A549 (cell line): ENCODE data around the gene NELFE. TPM values are rescaled to one million over a fixed set of nuclear protein-coding genes. Genes with fewer than 3 reads are reported as not detected.

Experiments used
- ATAC-seq, 2 experiments: fragments of 200-7000 bp in 1 of 2; fragments of >200 bp in 1 of 2; cut with Nextera tagmentation in 1 of 2; cut with Tn5 transposase in 1 of 2; 3 replicates each; pipeline versions ENCODE4 v1.8.0 to v1.9.1; 2018 to 2020; ENCODE audit warnings: mild to moderate bottlenecking in 1 of 2, moderate library complexity in 1 of 2
- CTCF ChIA-PET: fragments of 300-600 bp; sonication (Branson Sonifier 250); formaldehyde crosslinking; extraction: SDS; loops from one replicate; lab custom pipeline; 2021; ENCODE audit warnings: antibody characterized with exemption, inconsistent platforms; lab: Yijun Ruan, JAX
- POLR2A ChIA-PET: fragments of 350-600 bp; formaldehyde crosslinking; extraction: SDS; loops from one replicate; lab custom pipeline; 2021; ENCODE audit warnings: antibody characterized with exemption, inconsistent platforms; lab: Yijun Ruan, JAX
- DNase-seq, 2 experiments: peaks; one replicate each; pipeline versions ENCODE4 v3.0.0 to v3.0.0-alpha.2; 2011 to 2016; ENCODE audit warnings: low read depth in 1 of 2, low spot score in 1 of 2
- FAIRE-seq: peaks from 2 replicates; lab custom pipeline; 2011; peaks lifted over from hg19 to GRCh38; lab: Jason Lieb, UNC
- H3K27ac ChIP-seq, 2 experiments: fragments of >200 bp; sonication (Bioruptor Twin); formaldehyde crosslinking; 3 replicates each; pipeline ENCODE4 v1.5.1; 2016 to 2017
- H3K4me1 ChIP-seq: fragments of >200 bp; sonication (Bioruptor Twin); formaldehyde crosslinking; 3 replicates; pipeline ENCODE4 v1.6.1; 2016
- H3K4me2 ChIP-seq: fragments of >200 bp; sonication (Bioruptor Twin); formaldehyde crosslinking; 3 replicates; pipeline ENCODE4 v1.6.1; 2016
- H3K4me3 ChIP-seq: fragments of >200 bp; sonication (Bioruptor Twin); formaldehyde crosslinking; 3 replicates; pipeline ENCODE4 v1.5.1; 2016
- H3K9me3 ChIP-seq: fragments of >200 bp; sonication (Bioruptor Twin); formaldehyde crosslinking; 3 replicates; pipeline ENCODE4 v1.6.1; 2016
- ATOH8 ChIP-seq: fragments of 250-450 bp; sonication (Bioruptor Pico); IDR thresholded peaks from 2 replicates; pipeline ENCODE4 v1.5.0; 2020; ENCODE audit warnings: low read depth, mild to moderate bottlenecking, moderate library complexity
- BCL3 ChIP-seq: fragments of >200 bp; sonication (Bioruptor Twin); formaldehyde crosslinking; IDR thresholded peaks from 3 replicates; pipeline ENCODE4 v1.6.1; 2016
- BHLHE40 ChIP-seq: IDR thresholded peaks from 2 replicates; pipeline ENCODE4 v1.6.1; 2012; ENCODE audit warnings: low read depth, low read length, inconsistent platforms
- CBX2 ChIP-seq: fragments of 200-600 bp; sonication (generic); IDR thresholded peaks from 2 replicates; pipeline ENCODE4 v1.6.1; 2016; ENCODE audit warnings: low read depth, mild to moderate bottlenecking, borderline replicate concordance
- CHD2 ChIP-seq: fragments of 150-350 bp; IDR thresholded peaks from 2 replicates; pipeline ENCODE4 v1.6.1; 2014; ENCODE audit warnings: low read length; ENCODE audit not compliant: partially characterized antibody
- ELK1 ChIP-seq: fragments of 150-350 bp; IDR thresholded peaks from 2 replicates; pipeline ENCODE4 v1.6.1; 2014; ENCODE audit warnings: low read depth, mild to moderate bottlenecking, low read length
- FOSB ChIP-seq: fragments of 250-450 bp; sonication (Bioruptor Pico); IDR thresholded peaks from 2 replicates; pipeline ENCODE4 v1.5.0; 2020; ENCODE audit warnings: mild to moderate bottlenecking, moderate library complexity
- FOSL2 ChIP-seq, 2 experiments: fragments of 450-650 bp in 1 of 2; fragments of >200 bp in 1 of 2; sonication (Bioruptor Twin) in 1 of 2; formaldehyde crosslinking; IDR thresholded peaks; 2 replicates each; pipeline versions ENCODE4 v1.5.0 to v1.6.1; 2016 to 2020; ENCODE audit warnings: mild to moderate bottlenecking in 1 of 2, moderate library complexity in 1 of 2
- HDAC2 ChIP-seq: fragments of 200-600 bp; sonication (generic); IDR thresholded peaks from 2 replicates; pipeline ENCODE4 v1.6.1; 2016
- HEYL ChIP-seq: fragments of 250-450 bp; sonication (Bioruptor Pico); IDR thresholded peaks from 2 replicates; pipeline ENCODE4 v1.8.0; 2021; ENCODE audit warnings: mild to moderate bottlenecking, moderate library complexity
- HOXA7 ChIP-seq: fragments of 250-450 bp; sonication (Bioruptor Pico); IDR thresholded peaks from 2 replicates; pipeline ENCODE4 v1.5.0; 2020; ENCODE audit warnings: mild to moderate bottlenecking, moderate library complexity
- HOXB13 ChIP-seq: fragments of 250-450 bp; sonication (Bioruptor Pico); IDR thresholded peaks from 2 replicates; pipeline ENCODE4 v1.5.0; 2020; ENCODE audit warnings: low read depth, mild to moderate bottlenecking, moderate library complexity
- KDM1A ChIP-seq: fragments of 200-600 bp; sonication (generic); IDR thresholded peaks from 2 replicates; pipeline ENCODE4 v1.6.1; 2016; ENCODE audit warnings: low read depth, mild to moderate bottlenecking
- KDM5A ChIP-seq: fragments of 200-600 bp; sonication (generic); IDR thresholded peaks from 2 replicates; pipeline ENCODE4 v1.6.1; 2016; ENCODE audit warnings: antibody characterized with exemption, mild to moderate bottlenecking
- MAFK ChIP-seq: fragments of 450-650 bp; IDR thresholded peaks from 2 replicates; pipeline ENCODE4 v1.6.1; 2014; ENCODE audit not compliant: partially characterized antibody
- NFE2L2 ChIP-seq: fragments of 150-350 bp; conservative IDR thresholded peaks from 2 replicates; pipeline ENCODE4 v1.6.1; 2014; ENCODE audit warnings: low read length
- NPAS2 ChIP-seq: fragments of 250-450 bp; sonication (Bioruptor Pico); IDR thresholded peaks from 2 replicates; pipeline ENCODE4 v1.8.0; 2022; ENCODE audit warnings: mild to moderate bottlenecking, moderate library complexity, borderline replicate concordance
- POLR2A ChIP-seq: IDR thresholded peaks from 2 replicates; pipeline ENCODE4 v1.6.1; 2012; ENCODE audit warnings: mild to moderate bottlenecking, low read length
- POLR2AphosphoS2 ChIP-seq: conservative IDR thresholded peaks from 2 replicates; pipeline ENCODE4 v1.6.1; 2012; ENCODE audit warnings: low read length, improper control_type of control experiment, inconsistent platforms
- RCOR1 ChIP-seq: fragments of 150-350 bp; IDR thresholded peaks from 2 replicates; pipeline ENCODE4 v1.6.1; 2014; ENCODE audit warnings: antibody characterized with exemption, low read length, low read depth
- RFX5 ChIP-seq: fragments of 450-650 bp; IDR thresholded peaks from 2 replicates; pipeline ENCODE4 v1.7.1; 2014; ENCODE audit warnings: antibody characterized with exemption, mild to moderate bottlenecking, moderate library complexity
- SREBF2 ChIP-seq: fragments of 450-650 bp; IDR thresholded peaks from 2 replicates; pipeline ENCODE4 v1.6.1; 2014; ENCODE audit warnings: mild to moderate bottlenecking, moderate library complexity
- TP53 ChIP-seq: fragments of 250-450 bp; sonication (Bioruptor Pico); IDR thresholded peaks from 2 replicates; pipeline ENCODE4 v1.5.0; 2021; ENCODE audit warnings: mild to moderate bottlenecking, moderate library complexity
- ZFP36 ChIP-seq: fragments of 450-650 bp; IDR thresholded peaks from 2 replicates; pipeline ENCODE4 v1.6.1; 2014; ENCODE audit warnings: borderline replicate concordance; ENCODE audit not compliant: partially characterized antibody
- ZNF302 ChIP-seq: fragments of 250-450 bp; sonication (Bioruptor Pico); IDR thresholded peaks from 2 replicates; pipeline ENCODE4 v1.9.0; 2021; ENCODE audit warnings: inconsistent platforms, mild to moderate bottlenecking, moderate library complexity
- ZSCAN20 ChIP-seq: fragments of 250-450 bp; sonication (Bioruptor Pico); IDR thresholded peaks from 2 replicates; pipeline ENCODE4 v1.8.0; 2022; ENCODE audit warnings: mild to moderate bottlenecking, moderate library complexity
- WGBS: methylation state at CpG from one replicate; pipeline ENCODE4 v1.1.6; 2017; ENCODE audit errors: missing lambda C conversion rate; 5-methylcytosine and 5-hydroxymethylcytosine counted together
- polyA plus RNA-seq, 4 experiments: library from polyadenylated mRNA; depleted of rRNA in 3 of 4; stranded (reverse); fragments of >200 nt; fragmentation: RNase III in 1 of 4; extraction: RNeasy Plus Mini Kit Qiagen cat#74134 plus additional on column Dnase treatment in 1 of 4; gene quantifications; 2 replicates in 3 of 4; 3 replicates in 1 of 4; pipeline ENCODE4 v1.2.3, GENCODE V29; 2011 to 2017
- TF ChIP-seq, protein P1 (sequence below): fragments of 250-450 bp; sonication (Bioruptor Pico); IDR thresholded peaks from 2 replicates; pipeline ENCODE4 v1.5.0; 2021; ENCODE audit warnings: mild to moderate bottlenecking, moderate library complexity, borderline replicate concordance
- TF ChIP-seq, protein P2 (sequence below): IDR thresholded peaks from 2 replicates; pipeline ENCODE4 v1.6.1; 2012; ENCODE audit warnings: low read depth, borderline replicate concordance

Gene NELFE
- polyA plus RNA-seq, 2 of the 4 experiments (the other 2 are of a cell fraction) = 64.2 to 72.4 TPM

DNA sequence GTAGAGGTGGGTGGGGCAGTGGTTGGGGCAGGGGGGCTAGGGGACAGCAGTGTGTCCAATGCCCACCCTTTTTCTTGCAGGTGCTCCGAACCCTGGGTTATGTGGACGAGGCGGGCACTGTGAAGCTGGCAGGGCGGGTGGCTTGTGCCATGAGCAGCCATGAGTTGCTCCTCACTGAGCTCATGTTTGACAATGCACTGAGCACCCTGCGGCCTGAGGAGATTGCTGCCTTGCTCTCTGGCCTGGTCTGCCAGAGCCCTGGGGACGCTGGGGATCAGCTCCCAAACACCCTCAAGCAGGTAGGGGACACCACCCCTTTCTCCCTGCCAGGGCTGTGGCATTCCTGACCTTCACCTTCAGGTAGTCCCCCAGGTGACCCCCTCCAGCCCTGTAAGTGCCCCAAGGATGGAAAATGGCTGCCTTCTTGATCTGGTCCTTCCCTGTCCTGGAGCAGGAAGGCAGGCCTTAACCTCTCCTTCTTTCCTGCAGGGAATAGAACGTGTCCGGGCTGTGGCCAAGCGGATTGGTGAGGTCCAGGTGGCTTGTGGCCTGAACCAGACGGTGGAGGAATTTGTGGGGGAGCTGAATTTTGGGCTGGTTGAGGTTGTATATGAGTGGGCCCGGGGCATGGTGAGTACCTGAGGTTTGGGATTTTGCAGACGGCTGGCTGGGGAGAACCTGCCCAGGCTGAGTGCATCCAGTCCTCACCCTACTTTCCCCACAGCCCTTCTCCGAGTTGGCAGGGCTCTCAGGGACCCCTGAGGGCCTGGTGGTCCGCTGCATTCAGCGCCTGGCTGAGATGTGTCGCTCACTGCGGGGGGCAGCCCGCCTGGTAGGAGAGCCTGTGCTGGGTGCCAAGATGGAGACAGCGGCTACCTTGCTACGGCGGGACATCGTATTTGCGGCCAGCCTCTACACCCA lies 10.3 kb upstream of the NELFE start (continued):
- TF ChIP-seq BCL3 (no peak), FOSL2 (IDR thresholded peaks at IDR 0.05) (no peak), FOSL2 (CRISPR knock-in tag; IDR thresholded peaks at IDR 0.05) (no peak), KDM1A (no peak), ELK1 (no peak), ZNF302 (no peak), HOXA7 (no peak), BHLHE40 (no peak), RFX5 (no peak), CBX2 (no peak)
- TF ChIP-seq, all 56 proteins: peak for 0

DNA sequence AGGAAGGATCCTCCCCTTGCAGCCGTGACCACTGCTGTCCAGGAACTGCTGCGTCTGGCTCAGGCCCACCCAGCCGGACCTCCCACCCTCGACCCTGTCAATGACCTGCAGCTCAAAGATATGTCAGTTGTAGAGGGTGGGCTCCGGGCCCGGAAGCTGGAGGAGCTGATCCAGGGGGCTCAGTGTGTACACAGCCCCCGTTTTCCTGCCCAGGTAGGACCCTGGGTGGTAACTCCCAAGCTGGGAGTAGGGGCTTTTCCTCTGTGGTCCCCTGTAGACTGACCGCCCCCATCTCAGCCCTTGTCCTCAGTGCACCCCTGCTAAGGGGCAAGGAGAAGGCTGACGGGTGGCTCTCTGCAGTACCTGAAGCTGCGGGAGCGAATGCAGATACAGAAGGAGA lies 9.6 kb upstream of the NELFE start:
- no peak overlapping the region for H3K27ac ChIP-seq
- no peak overlapping the region for H3K4me2 ChIP-seq
- FAIRE-seq (no peak), ATAC-seq (no peak), DNase-seq (no peak)
- TF ChIP-seq FOSB (CRISPR knock-in tag) = no peak
- TF ChIP-seq ZNF302 = no peak
- no peak for TF ChIP-seq HEYL
- H3K9me3 ChIP-seq = no peaks in the 10 kb centered on the region
- H3K4me1 ChIP-seq = peaks cover 13% of the 10 kb centered on the region; the same call in 1 of the 3 replicates
- no peak overlapping the region for H3K4me3 ChIP-seq
- POLR2A ChIA-PET = no interaction called here
- CTCF ChIA-PET = no interaction called here
- 94% methylated on average over 4 of the region's 11 CpGs for WGBS

- Histone ChIP-seq H3K27ac (no peak overlapping the region), H3K4me3 (no peak overlapping the region), H3K4me2 (no peak overlapping the region), H3K9me3 (no peaks in the 10 kb centered on the region), H3K4me1 (peaks cover 9% of the 10 kb centered on the region; the same call in 1 of the 3 replicates)
- no peak for ATAC-seq
- WGBS = 92% methylated on average over 2 of the region's 3 CpGs
- CTCF ChIA-PET = no interaction called here
- TF ChIP-seq MAFK = no peak
- TF ChIP-seq RCOR1 = no peak
- no peak for TF ChIP-seq ELK1
- TF ChIP-seq NPAS2 (CRISPR knock-in tag) = no peak
- TF ChIP-seq ZFP36 = no peak
- TF ChIP-seq HOXB13 (CRISPR knock-in tag) = no peak
- no peak for TF ChIP-seq HDAC2
- no peak for TF ChIP-seq ZSCAN20 (CRISPR knock-in tag)
- TF ChIP-seq TP53 (CRISPR knock-in tag) = no peak
- TF ChIP-seq, protein P1, sequence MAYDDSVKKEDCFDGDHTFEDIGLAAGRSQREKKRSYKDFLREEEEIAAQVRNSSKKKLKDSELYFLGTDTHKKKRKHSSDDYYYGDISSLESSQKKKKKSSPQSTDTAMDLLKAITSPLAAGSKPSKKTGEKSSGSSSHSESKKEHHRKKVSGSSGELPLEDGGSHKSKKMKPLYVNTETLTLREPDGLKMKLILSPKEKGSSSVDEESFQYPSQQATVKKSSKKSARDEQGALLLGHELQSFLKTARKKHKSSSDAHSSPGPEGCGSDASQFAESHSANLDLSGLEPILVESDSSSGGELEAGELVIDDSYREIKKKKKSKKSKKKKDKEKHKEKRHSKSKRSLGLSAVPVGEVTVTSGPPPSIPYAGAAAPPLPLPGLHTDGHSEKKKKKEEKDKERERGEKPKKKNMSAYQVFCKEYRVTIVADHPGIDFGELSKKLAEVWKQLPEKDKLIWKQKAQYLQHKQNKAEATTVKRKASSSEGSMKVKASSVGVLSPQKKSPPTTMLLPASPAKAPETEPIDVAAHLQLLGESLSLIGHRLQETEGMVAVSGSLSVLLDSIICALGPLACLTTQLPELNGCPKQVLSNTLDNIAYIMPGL (CRISPR knock-in tag) = no peak
- TF ChIP-seq HOXA7 = no peak
- no peak for TF ChIP-seq POLR2AphosphoS2
- no peak for TF ChIP-seq ATOH8 (CRISPR knock-in tag)
- no peak for TF ChIP-seq NFE2L2
- TF ChIP-seq KDM1A = no peak
- TF ChIP-seq, protein P2, sequence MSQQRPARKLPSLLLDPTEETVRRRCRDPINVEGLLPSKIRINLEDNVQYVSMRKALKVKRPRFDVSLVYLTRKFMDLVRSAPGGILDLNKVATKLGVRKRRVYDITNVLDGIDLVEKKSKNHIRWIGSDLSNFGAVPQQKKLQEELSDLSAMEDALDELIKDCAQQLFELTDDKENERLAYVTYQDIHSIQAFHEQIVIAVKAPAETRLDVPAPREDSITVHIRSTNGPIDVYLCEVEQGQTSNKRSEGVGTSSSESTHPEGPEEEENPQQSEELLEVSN = no peak
- no peak for TF ChIP-seq SREBF2
- no peak for TF ChIP-seq CHD2
- TF ChIP-seq KDM5A = no peak
- TF ChIP-seq POLR2A = no peak
- no peak for FAIRE-seq
- no peak for DNase-seq
- POLR2A ChIA-PET = no interaction called here
Observed at GRCh38 chr6:31967926-31968320, 9.2 kb upstream of the NELFE start.
